ENCODE results near the gene ZNF688.

- TF ChIP-seq CTCF (IDR thresholded peaks at IDR 0.05) (no peak), POLR2A (IDR thresholded peaks at IDR 0.05) (no peak)
Observed at GRCh38 chr16:30601966-30602365, 30.5 kb upstream of the ZNF688 start.
